ENCODE results near the gene IRF4. TPM values are rescaled to one million over a fixed set of nuclear protein-coding genes. Genes with fewer than 3 reads are reported as not detected.

Gene IRF4
- total RNA-seq, 4 donors from 2014 or later: 0.54 to 2.3 (median 1.3) TPM

DNA sequence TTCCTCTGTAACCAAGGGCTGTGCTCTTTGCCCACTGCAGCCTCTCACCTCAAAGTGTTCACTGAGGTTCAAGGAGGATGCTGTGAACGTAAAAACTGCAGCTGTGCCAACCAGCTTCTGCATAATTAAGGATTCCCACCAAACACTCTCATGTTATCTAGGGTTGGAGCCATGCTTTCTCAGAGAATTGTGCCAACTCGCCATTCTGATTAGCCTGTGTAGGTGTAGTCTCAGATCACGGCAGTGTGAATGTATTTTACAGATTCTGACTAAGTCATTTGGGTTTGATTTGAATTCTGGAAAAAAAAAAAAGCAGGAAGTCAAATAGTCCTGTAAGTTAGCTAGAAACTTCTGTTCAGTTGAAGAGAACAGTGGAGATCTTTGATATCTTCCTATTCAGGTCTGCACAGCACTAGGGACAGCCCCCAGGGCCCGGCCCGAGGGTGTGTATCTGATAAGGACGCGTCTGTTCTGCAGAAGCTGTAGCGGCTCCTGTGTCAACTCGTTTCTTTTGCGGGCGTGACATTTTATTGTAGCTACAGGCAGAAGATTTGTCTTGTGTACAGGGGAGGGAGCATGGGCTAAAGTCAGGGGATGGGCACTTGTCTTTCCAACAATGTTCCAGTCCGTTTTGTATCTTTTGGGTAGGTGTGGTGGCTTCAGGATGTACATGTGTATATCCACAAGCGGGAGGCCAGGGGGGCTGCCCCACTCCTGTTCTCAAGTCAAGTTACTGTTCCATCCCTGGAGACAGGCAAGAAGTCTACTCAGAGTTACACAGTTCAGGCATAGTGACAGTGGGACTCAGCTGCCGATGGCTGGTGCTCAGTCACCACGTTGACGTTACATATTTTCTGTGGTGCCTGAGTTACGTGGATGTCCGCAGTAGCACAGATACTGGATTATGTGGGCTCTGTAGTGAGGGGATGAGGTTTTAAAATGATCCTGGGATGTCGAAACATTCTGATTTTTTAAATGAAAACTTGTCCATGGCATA, 12.4 kb downstream of the IRF4 start:
- Histone ChIP-seq H3K36me3 (no peaks in the 10 kb centered on the region), H3K9me3 (no peaks in the 10 kb centered on the region), H3K27me3 (no peaks in the 10 kb centered on the region), H3K4me1 (no peaks in the 10 kb centered on the region), H3K27ac (no peak overlapping the region), H3K4me3 (replicated peaks in 1 of 3) (no peak overlapping the region)
- intact Hi-C loops (cut with DNase I): no loop called here
- TF ChIP-seq, protein P1, sequence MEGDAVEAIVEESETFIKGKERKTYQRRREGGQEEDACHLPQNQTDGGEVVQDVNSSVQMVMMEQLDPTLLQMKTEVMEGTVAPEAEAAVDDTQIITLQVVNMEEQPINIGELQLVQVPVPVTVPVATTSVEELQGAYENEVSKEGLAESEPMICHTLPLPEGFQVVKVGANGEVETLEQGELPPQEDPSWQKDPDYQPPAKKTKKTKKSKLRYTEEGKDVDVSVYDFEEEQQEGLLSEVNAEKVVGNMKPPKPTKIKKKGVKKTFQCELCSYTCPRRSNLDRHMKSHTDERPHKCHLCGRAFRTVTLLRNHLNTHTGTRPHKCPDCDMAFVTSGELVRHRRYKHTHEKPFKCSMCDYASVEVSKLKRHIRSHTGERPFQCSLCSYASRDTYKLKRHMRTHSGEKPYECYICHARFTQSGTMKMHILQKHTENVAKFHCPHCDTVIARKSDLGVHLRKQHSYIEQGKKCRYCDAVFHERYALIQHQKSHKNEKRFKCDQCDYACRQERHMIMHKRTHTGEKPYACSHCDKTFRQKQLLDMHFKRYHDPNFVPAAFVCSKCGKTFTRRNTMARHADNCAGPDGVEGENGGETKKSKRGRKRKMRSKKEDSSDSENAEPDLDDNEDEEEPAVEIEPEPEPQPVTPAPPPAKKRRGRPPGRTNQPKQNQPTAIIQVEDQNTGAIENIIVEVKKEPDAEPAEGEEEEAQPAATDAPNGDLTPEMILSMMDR (IDR thresholded peaks at IDR 0.05): no peak
- TF ChIP-seq POLR2A (IDR thresholded peaks at IDR 0.05): no peak
- DNase-seq: no peak
- 91 to 92% methylated on average over 19 of the region's 19 CpGs for WGBS, 2 donors

DNA sequence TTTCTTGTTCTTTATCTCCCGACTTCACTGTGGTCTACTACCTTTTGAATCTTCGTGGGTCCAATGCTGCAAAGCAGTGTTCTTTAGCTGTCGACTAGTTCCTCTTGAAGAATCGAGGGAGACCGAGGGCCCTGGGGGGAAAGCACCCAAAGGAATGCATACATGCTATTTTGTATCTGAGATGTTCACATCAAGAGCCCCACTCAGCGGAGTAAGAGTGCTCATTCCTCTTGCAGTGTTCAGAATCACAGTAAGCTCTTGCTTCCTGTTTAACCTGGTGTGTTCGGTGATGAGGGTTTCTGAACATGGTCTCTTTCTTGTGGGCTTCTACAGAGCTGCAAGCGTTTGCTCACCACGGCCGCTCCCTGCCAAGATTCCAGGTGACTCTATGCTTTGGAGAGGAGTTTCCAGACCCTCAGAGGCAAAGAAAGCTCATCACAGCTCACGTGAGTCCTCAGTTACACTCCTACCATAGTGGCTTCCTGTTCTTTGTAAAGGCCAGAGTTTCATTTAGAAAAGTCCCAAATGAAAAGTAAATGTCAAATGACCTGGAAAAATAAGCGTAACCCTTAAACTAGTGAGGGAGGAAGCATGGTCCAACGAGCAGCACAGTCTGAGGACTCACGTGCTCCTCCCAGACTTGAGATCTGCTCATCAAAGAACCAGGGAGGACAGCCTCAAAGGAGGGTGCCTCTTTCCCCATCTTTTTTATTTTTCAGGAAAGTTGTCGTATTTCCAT, 13.3 kb downstream of the IRF4 start:
- no peak overlapping the region for H3K4me3 ChIP-seq (replicated peaks in 1 of 3)
- H3K9me3 ChIP-seq: no peaks in the 10 kb centered on the region
- TF ChIP-seq, protein P1 (IDR thresholded peaks at IDR 0.05): no peak
- no peak for TF ChIP-seq POLR2A (IDR thresholded peaks at IDR 0.05)
- WGBS, 2 donors: 64 to 70% methylated on average over 15 of the region's 15 CpGs
- no peak for DNase-seq
- H3K27ac ChIP-seq: no peak overlapping the region
- H3K36me3 ChIP-seq: no peaks in the 10 kb centered on the region
- no peaks in the 10 kb centered on the region for H3K27me3 ChIP-seq
- intact Hi-C loops (cut with DNase I): no loop called here
- H3K4me1 ChIP-seq: peaks cover under 1% of the 10 kb centered on the region in 2 donors

DNA sequence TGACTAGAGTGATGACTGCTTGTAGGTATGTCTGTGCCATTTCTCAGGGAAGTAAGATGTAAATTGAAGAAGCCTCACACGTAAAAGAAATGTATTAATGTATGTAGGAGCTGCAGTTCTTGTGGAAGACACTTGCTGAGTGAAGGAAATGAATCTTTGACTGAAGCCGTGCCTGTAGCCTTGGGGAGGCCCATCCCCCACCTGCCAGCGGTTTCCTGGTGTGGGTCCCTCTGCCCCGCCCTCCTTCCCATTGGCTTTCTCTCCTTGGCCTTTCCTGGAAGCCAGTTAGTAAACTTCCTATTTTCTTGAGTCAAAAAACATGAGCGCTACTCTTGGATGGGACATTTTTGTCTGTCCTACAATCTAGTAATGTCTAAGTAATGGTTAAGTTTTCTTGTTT, 16.6 kb downstream of the IRF4 start:
- no peaks in the 10 kb centered on the region for H3K9me3 ChIP-seq
- H3K4me3 ChIP-seq (replicated peaks in 1 of 3): no peak overlapping the region
- peaks cover 13 to 17% of the 10 kb centered on the region in 2 donors for H3K4me1 ChIP-seq
- intact Hi-C loops (cut with DNase I): no loop called here
- 65 to 67% methylated on average over 5 of the region's 5 CpGs for WGBS, 2 donors
- DNase-seq: no peak
- no peaks in the 10 kb centered on the region for H3K27me3 ChIP-seq
- no peak for TF ChIP-seq POLR2A (IDR thresholded peaks at IDR 0.05)
- TF ChIP-seq, protein P1 (IDR thresholded peaks at IDR 0.05): no peak
- H3K36me3 ChIP-seq: no peaks in the 10 kb centered on the region
- no peak overlapping the region for H3K27ac ChIP-seq

DNA sequence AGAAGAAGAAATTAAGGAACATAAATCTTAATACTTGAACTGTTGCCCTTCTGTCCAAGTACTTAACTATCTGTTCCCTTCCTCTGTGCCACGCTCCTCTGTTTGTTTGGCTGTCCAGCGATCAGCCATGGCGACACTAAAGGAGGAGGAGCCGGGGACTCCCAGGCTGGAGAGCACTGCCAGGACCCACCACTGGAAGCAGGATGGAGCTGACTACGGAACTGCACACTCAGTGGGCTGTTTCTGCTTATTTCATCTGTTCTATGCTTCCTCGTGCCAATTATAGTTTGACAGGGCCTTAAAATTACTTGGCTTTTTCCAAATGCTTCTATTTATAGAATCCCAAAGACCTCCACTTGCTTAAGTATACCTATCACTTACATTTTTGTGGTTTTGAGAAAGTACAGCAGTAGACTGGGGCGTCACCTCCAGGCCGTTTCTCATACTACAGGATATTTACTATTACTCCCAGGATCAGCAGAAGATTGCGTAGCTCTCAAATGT, 17.1 kb downstream of the IRF4 start:
- Histone ChIP-seq H3K4me1 (peaks cover 13 to 17% of the 10 kb centered on the region in 2 donors), H3K36me3 (no peaks in the 10 kb centered on the region), H3K4me3 (replicated peaks in 1 of 3) (no peak overlapping the region), H3K27me3 (no peaks in the 10 kb centered on the region), H3K9me3 (no peaks in the 10 kb centered on the region), H3K27ac (no peak overlapping the region)
- TF ChIP-seq POLR2A (IDR thresholded peaks at IDR 0.05): no peak
- TF ChIP-seq, protein P1 (IDR thresholded peaks at IDR 0.05): peak in 3 of 6 experiments; percentile 10 to 37 (median 19)
- peak in 1 of 2 donors; percentile 30 for DNase-seq
- intact Hi-C loops (cut with DNase I): no loop called here
- 46 to 58% methylated on average over 9 of the region's 9 CpGs for WGBS, 2 donors
